Small intestine (tissue), 7 donors: ENCODE measurements around the gene ZDHHC17. TPM values are rescaled to one million over a fixed set of nuclear protein-coding genes. Genes with fewer than 3 reads are reported as not detected.

Experiments
- DNase-seq, 2 donors: peaks; one replicate each; pipeline versions ENCODE4 v3.0.0 to v3.0.0-alpha.2; 2013
- FAIRE-seq: peaks from 2 replicates; lab custom pipeline; 2012; peaks lifted over from hg19 to GRCh38; lab: Jason Lieb, UNC
- H3K27ac ChIP-seq, 3 donors: one replicate each; pipeline ENCODE4 v1.5.1; 2013; ENCODE audit warnings: low read length in 2 of 3, mild to moderate bottlenecking in 2 of 3, control low read depth in 1 of 3, inconsistent platforms in 1 of 3, low read depth in 1 of 3, moderate library complexity in 1 of 3
- H3K27me3 ChIP-seq, 3 donors: one replicate each; pipeline ENCODE4 v1.6.1; 2013; ENCODE audit warnings: low read length in 3 of 3, inconsistent platforms in 1 of 3; ENCODE audit not compliant: control insufficient read depth in 3 of 3, insufficient read depth in 3 of 3
- H3K36me3 ChIP-seq, 3 donors: one replicate each; pipeline ENCODE4 v1.6.1; 2013; ENCODE audit warnings: low read length in 3 of 3, inconsistent platforms in 1 of 3, low read depth in 1 of 3, mild to moderate bottlenecking in 1 of 3, moderate library complexity in 1 of 3; ENCODE audit not compliant: control insufficient read depth in 3 of 3, insufficient read depth in 2 of 3
- H3K4me1 ChIP-seq, 3 donors: one replicate each; pipeline ENCODE4 v1.6.1; 2013; ENCODE audit warnings: low read length in 2 of 3, inconsistent platforms in 1 of 3, low read depth in 1 of 3, mild to moderate bottlenecking in 1 of 3, moderate library complexity in 1 of 3; ENCODE audit not compliant: control insufficient read depth in 3 of 3, insufficient read depth in 2 of 3
- H3K4me3 ChIP-seq, 3 donors: one replicate each; pipeline ENCODE4 v1.5.1; 2013; ENCODE audit warnings: low read length in 3 of 3, control low read depth in 1 of 3, inconsistent platforms in 1 of 3, low read depth in 1 of 3, mild to moderate bottlenecking in 1 of 3, moderate library complexity in 1 of 3
- H3K9me3 ChIP-seq, 2 donors: one replicate each; pipeline ENCODE4 v1.6.1; 2013; ENCODE audit warnings: low read depth in 1 of 2, low read length in 1 of 2; ENCODE audit not compliant: control insufficient read depth in 2 of 2, insufficient read depth in 1 of 2
- WGBS, 3 donors: extraction: QIAGEN DNeasy Blood & Tissue Kit; methylation state at CpG; one replicate each; pipeline ENCODE4 v1.1.7; 2013; 5-methylcytosine and 5-hydroxymethylcytosine counted together
- polyA plus RNA-seq, 4 donors: library from polyadenylated mRNA; stranded (reverse) in 3 of 4; unstranded in 1 of 4; fragments of 200-250 nt in 3 of 4; fragments of 120-200 nt in 1 of 4; gene quantifications; one replicate each; pipeline versions ENCODE4 v1.2.1 to v1.2.3, GENCODE V29; 2013
- donor health status: healthy with polysubstance abuse.
- donor health status: control.
- donor health status: control.
- donor health status: Bipolar disorder and iron deficiency.
- donor health status: healthy.

The ZDHHC17 gene
- polyA plus RNA-seq, 4 donors = 2.2 to 33.0 (median 5.7) TPM

- no peak for FAIRE-seq
These were observed 46.9 kb downstream of the ZDHHC17 start for GRCh38 chr12:76810671-76811419.

GRCh38 chr12:76811976-76812375 is 48.1 kb downstream of the ZDHHC17 start:
- DNase-seq (no peak), FAIRE-seq (no peak)
- Histone ChIP-seq H3K27ac (no peak overlapping the region), H3K4me3 (no peak overlapping the region), H3K27me3 (no peaks in the 10 kb centered on the region), H3K4me1 (peaks cover 0 to 11% (median 0%) of the 10 kb centered on the region in 3 donors), H3K9me3 (no peaks in the 10 kb centered on the region), H3K36me3 (peaks cover 2 to 5% (median 2%) of the 10 kb centered on the region in 3 donors)
- WGBS, 3 donors = 92 to 100% (median 93%) methylated on average over 1 of the region's 1 CpG

More at GRCh38 chr12:76810671-76811419, 46.9 kb downstream of the ZDHHC17 start:
- Histone ChIP-seq H3K9me3 (no peaks in the 10 kb centered on the region), H3K4me1 (peaks cover 0 to 11% (median 0%) of the 10 kb centered on the region in 3 donors), H3K4me3 (no peak overlapping the region), H3K27ac (peak overlapping the region in 1 of 3 donors; percentile 88), H3K27me3 (no peaks in the 10 kb centered on the region), H3K36me3 (peaks cover 2 to 10% (median 5%) of the 10 kb centered on the region in 3 donors)
- peak in 1 of 2 donors; percentile 91 for DNase-seq
- 58 to 73% (median 62%) methylated on average over 6 of the region's 6 CpGs for WGBS, 3 donors

- H3K4me3 ChIP-seq = no peak overlapping the region
- FAIRE-seq (no peak), DNase-seq (no peak)
- peaks cover under 1 to 5% (median 2%) of the 10 kb centered on the region in 3 donors for H3K36me3 ChIP-seq
- no peak overlapping the region for H3K27ac ChIP-seq
- no peaks in the 10 kb centered on the region for H3K27me3 ChIP-seq
- H3K9me3 ChIP-seq = no peaks in the 10 kb centered on the region
- H3K4me1 ChIP-seq = peaks cover 0 to 11% (median 0%) of the 10 kb centered on the region in 3 donors
These were observed 49.4 kb downstream of the ZDHHC17 start for GRCh38 chr12:76813265-76813664.

- H3K9me3 ChIP-seq = no peaks in the 10 kb centered on the region
- FAIRE-seq = no peak
- peaks cover 0 to 11% (median 0%) of the 10 kb centered on the region in 3 donors for H3K4me1 ChIP-seq
- no peak overlapping the region for H3K4me3 ChIP-seq
- peak in 1 of 2 donors; percentile 31 for DNase-seq
- no peaks in the 10 kb centered on the region for H3K27me3 ChIP-seq
- WGBS, 3 donors = 79 to 89% (median 87%) methylated on average over 4 of the region's 4 CpGs
- H3K27ac ChIP-seq = peak overlapping the region in 1 of 3 donors; percentile 51
- peaks cover 0 to 5% (median 2%) of the 10 kb centered on the region in 3 donors for H3K36me3 ChIP-seq
These were observed 50.1 kb downstream of the ZDHHC17 start for GRCh38 chr12:76813972-76814371.

GRCh38 chr12:76820888-76821482 is 57.1 kb downstream of the ZDHHC17 start:
- Histone ChIP-seq H3K9me3 (no peaks in the 10 kb centered on the region), H3K27ac (no peak overlapping the region), H3K27me3 (no peaks in the 10 kb centered on the region), H3K4me3 (no peak overlapping the region), H3K4me1 (no peaks in the 10 kb centered on the region), H3K36me3 (peaks cover 0 to 6% (median 2%) of the 10 kb centered on the region in 3 donors)
- 23 to 32% (median 31%) methylated on average over 2 of the region's 2 CpGs for WGBS, 3 donors
- FAIRE-seq (no peak), DNase-seq (peak; percentile 33 to 41)

- peaks cover 0 to 3% of the 10 kb centered on the region in 2 donors for H3K9me3 ChIP-seq
- peaks cover 0 to 14% (median 3%) of the 10 kb centered on the region in 3 donors for H3K36me3 ChIP-seq
- no peak overlapping the region for H3K27ac ChIP-seq
- FAIRE-seq = no peak
- no peak overlapping the region for H3K4me3 ChIP-seq
- H3K27me3 ChIP-seq = no peaks in the 10 kb centered on the region
- no peak for DNase-seq
- H3K4me1 ChIP-seq = no peaks in the 10 kb centered on the region
These were observed 66.5 kb downstream of the ZDHHC17 start for GRCh38 chr12:76830436-76830835.

GRCh38 chr12:76836633-76837032 is 72.7 kb downstream of the ZDHHC17 start:
- 53 to 74% (median 71%) methylated on average over 3 of the region's 3 CpGs for WGBS, 3 donors
- FAIRE-seq (no peak), DNase-seq (no peak)
- H3K9me3 ChIP-seq = peaks cover 0 to 3% of the 10 kb centered on the region in 2 donors
- no peaks in the 10 kb centered on the region for H3K27me3 ChIP-seq
- no peak overlapping the region for H3K27ac ChIP-seq
- H3K4me3 ChIP-seq = no peak overlapping the region
- H3K4me1 ChIP-seq = no peaks in the 10 kb centered on the region
- H3K36me3 ChIP-seq = peaks cover 0 to 8% (median 5%) of the 10 kb centered on the region in 3 donors

GRCh38 chr12:76847260-76847659 is 83.3 kb downstream of the ZDHHC17 start:
- H3K27ac ChIP-seq = no peak overlapping the region
- H3K4me3 ChIP-seq = no peak overlapping the region
- no peaks in the 10 kb centered on the region for H3K27me3 ChIP-seq
- peaks cover 0 to 5% (median 0%) of the 10 kb centered on the region in 3 donors for H3K4me1 ChIP-seq
- peaks cover 2 to 12% (median 3%) of the 10 kb centered on the region in 3 donors for H3K36me3 ChIP-seq
- DNase-seq (no peak), FAIRE-seq (no peak)
- 51 to 79% (median 70%) methylated on average over 2 of the region's 2 CpGs for WGBS, 3 donors
- H3K9me3 ChIP-seq = no peaks in the 10 kb centered on the region
